Caco-2 (cell line): ENCODE measurements around the gene CCDC87. TPM values are rescaled to one million over a fixed set of nuclear protein-coding genes. Genes with fewer than 3 reads are reported as not detected.

Experiments
- BruUV-seq: library from RNA; stranded (reverse); fragments of 400-500 nt; replicated peaks from 2 replicates; lab custom pipeline; 2021; lab: Mats Ljungman, UMichigan
- CTCF ChIA-PET: fragments of 300-600 bp; sonication (Branson Sonifier 250); formaldehyde crosslinking; loops from one replicate; lab custom pipeline; 2022; ENCODE audit warnings: antibody characterized with exemption; lab: Charles Lee
- POLR2A ChIA-PET: fragments of 300-600 bp; sonication (Branson Sonifier 250); formaldehyde crosslinking; loops from one replicate; lab custom pipeline; 2022; ENCODE audit warnings: antibody characterized with exemption; lab: Charles Lee
- DNase-seq, 2 experiments: peaks; one replicate each; pipeline versions ENCODE4 v3.0.0 to v3.0.0-alpha.2; 2020 to 2022
- H3K27me3 ChIP-seq: replicated peaks from 2 replicates; pipeline ENCODE4 v1.6.0; 2011; ENCODE audit warnings: low read length; ENCODE audit not compliant: control insufficient read depth, insufficient read depth
- H3K36me3 ChIP-seq: 2 replicates; pipeline ENCODE4 v1.5.1; 2011; ENCODE audit warnings: low read length; ENCODE audit not compliant: control insufficient read depth, insufficient read depth
- H3K4me1 ChIP-seq: fragments of 250-450 bp; sonication (Bioruptor Pico); 2 replicates; pipeline ENCODE4 v1.5.1; 2020; ENCODE audit warnings: mild to moderate bottlenecking
- H3K4me3 ChIP-seq: 2 replicates; pipeline ENCODE4 v1.5.1; 2011; ENCODE audit warnings: low read depth, mild to moderate bottlenecking, control low read depth, low read length
- H3K9me3 ChIP-seq: fragments of 250-450 bp; sonication (Bioruptor Pico); 2 replicates; pipeline ENCODE4 v1.5.1; 2020; ENCODE audit warnings: mild to moderate bottlenecking, moderate library complexity
- H3K27ac Mint-ChIP-seq: one replicate; pipeline ENCODE4 v1.8.0; 2022; ENCODE audit warnings: mixed read lengths; ENCODE audit not compliant: unreplicated experiment
- H3K27me3 Mint-ChIP-seq: one replicate; pipeline ENCODE4 v1.8.0; 2022; ENCODE audit warnings: mixed read lengths; ENCODE audit not compliant: insufficient read depth, unreplicated experiment
- H3K36me3 Mint-ChIP-seq: one replicate; pipeline ENCODE4 v1.8.0; 2022; ENCODE audit warnings: mild to moderate bottlenecking, mixed read lengths; ENCODE audit not compliant: insufficient read depth, unreplicated experiment
- H3K4me1 Mint-ChIP-seq: one replicate; pipeline ENCODE4 v1.8.0; 2022; ENCODE audit warnings: low read depth, mixed read lengths; ENCODE audit not compliant: unreplicated experiment
- H3K4me3 Mint-ChIP-seq: one replicate; pipeline ENCODE4 v1.8.0; 2022; ENCODE audit warnings: mild to moderate bottlenecking, moderate library complexity, mixed read lengths; ENCODE audit not compliant: unreplicated experiment
- H3K9me3 Mint-ChIP-seq: one replicate; pipeline ENCODE4 v1.8.0; 2022; ENCODE audit warnings: mixed read lengths; ENCODE audit not compliant: unreplicated experiment
- CTCF ChIP-seq, 2 experiments: fragments of 200-600 bp in 1 of 2; IDR thresholded peaks; 1 replicate in 1 of 2; 2 replicates in 1 of 2; pipeline versions ENCODE4 v1.5.1 to v1.8.0; 2011 to 2022; ENCODE audit warnings: antibody characterized with exemption in 1 of 2, control low read depth in 1 of 2, inconsistent platforms in 1 of 2, low read depth in 1 of 2, low read length in 1 of 2, mild to moderate bottlenecking in 1 of 2, moderate library complexity in 1 of 2; ENCODE audit not compliant: insufficient read depth in 1 of 2, severe bottlenecking in 1 of 2, unreplicated experiment in 1 of 2
- intact Hi-C: fragments of 100-400 bp; cut with micrococcal nuclease; formaldehyde crosslinking; loops from one replicate; pipeline ENCODE4 v1.10.0; 2022; ENCODE audit not compliant: unreplicated experiment
- total RNA-seq: library from RNA; stranded (reverse); gene quantifications from 2 replicates; pipeline ENCODE4 v1.2.3, GENCODE V29; 2022

CCDC87 gene
- total RNA-seq, 1 experiment from 2014 or later: 1.0 TPM

- H3K27ac Mint-ChIP-seq: no peak overlapping the region
- 0 out of 2 replicates have a peak, but pooled peaks cover 1% of the 10 kb centered on the region for H3K36me3 ChIP-seq
- H3K4me1 Mint-ChIP-seq: no peaks in the 10 kb centered on the region
- no peak for TF ChIP-seq CTCF (IDR thresholded peaks at IDR 0.05; ENCODE audit: insufficient read depth in 1 of 2, low read depth in 1 of 2, low read length in 1 of 2, severe bottlenecking in 1 of 2, unreplicated experiment in 1 of 2)
- no TSS peak for BruUV-seq
- no peaks in the 10 kb centered on the region for H3K9me3 ChIP-seq
- POLR2A ChIA-PET: no interaction called here
- CTCF ChIA-PET: interaction anchor here (0.6 kb wide), 1 partner anchor 384 kb away, joined by 4 read pairs; no protein-coding TSS in a partner anchor
- no peaks in the 10 kb centered on the region for H3K27me3 ChIP-seq
- no peak overlapping the region for H3K4me3 Mint-ChIP-seq
- intact Hi-C loops: no loop called here
- no peaks in the 10 kb centered on the region for H3K9me3 Mint-ChIP-seq
- H3K4me3 ChIP-seq: no peak overlapping the region
- H3K4me1 ChIP-seq: no peaks in the 10 kb centered on the region
- peaks cover 32% of the 10 kb centered on the region for H3K36me3 Mint-ChIP-seq
- DNase-seq: no peak
- H3K27me3 Mint-ChIP-seq: no peaks in the 10 kb centered on the region
These were observed 10.2 kb upstream of the CCDC87 start for GRCh38 chr11:66603072-66603471.

GRCh38 chr11:66600631-66601233 lies 7.9 kb upstream of the CCDC87 start:
- H3K27ac Mint-ChIP-seq: no peak overlapping the region
- DNase-seq: no peak
- H3K4me1 Mint-ChIP-seq: no peaks in the 10 kb centered on the region
- peaks cover 31% of the 10 kb centered on the region for H3K36me3 Mint-ChIP-seq
- CTCF ChIA-PET: interaction anchor here (1.1 kb wide), 1 partner anchor 39 kb away, joined by 3 read pairs; no protein-coding TSS in a partner anchor
- no peaks in the 10 kb centered on the region for H3K4me1 ChIP-seq
- TF ChIP-seq CTCF (IDR thresholded peaks at IDR 0.05; ENCODE audit: insufficient read depth in 1 of 2, low read depth in 1 of 2, low read length in 1 of 2, severe bottlenecking in 1 of 2, unreplicated experiment in 1 of 2): no peak
- POLR2A ChIA-PET: interaction anchor here (1.0 kb wide), 1 partner anchor 15 kb away, joined by 3 read pairs; the partner anchor contains the start of gene RBM14
- no peak overlapping the region for H3K4me3 Mint-ChIP-seq
- intact Hi-C loops: no loop called here
- peaks cover 1% of the 10 kb centered on the region; the same call in 1 of the 2 replicates for H3K36me3 ChIP-seq
- no peak overlapping the region for H3K4me3 ChIP-seq
- H3K9me3 ChIP-seq: no peaks in the 10 kb centered on the region
- no peaks in the 10 kb centered on the region for H3K9me3 Mint-ChIP-seq
- H3K27me3 Mint-ChIP-seq: no peaks in the 10 kb centered on the region
- BruUV-seq: no TSS peak
- no peaks in the 10 kb centered on the region for H3K27me3 ChIP-seq

GRCh38 chr11:66600219-66600618 lies 7.4 kb upstream of the CCDC87 start:
- BruUV-seq: no TSS peak
- H3K4me1 Mint-ChIP-seq: no peaks in the 10 kb centered on the region
- H3K27me3 ChIP-seq: no peaks in the 10 kb centered on the region
- no peaks in the 10 kb centered on the region for H3K27me3 Mint-ChIP-seq
- no peak for DNase-seq
- no peak overlapping the region for H3K4me3 ChIP-seq
- H3K9me3 ChIP-seq: no peaks in the 10 kb centered on the region
- no peaks in the 10 kb centered on the region for H3K4me1 ChIP-seq
- ChIA-PET POLR2A (interaction anchor here (1.0 kb wide), 2 partner anchors 16 to 17 kb away, joined by 3 read pairs; partner anchors contain the start of gene RBM14), CTCF (no interaction called here)
- intact Hi-C loops: no loop called here
- H3K4me3 Mint-ChIP-seq: no peak overlapping the region
- H3K36me3 Mint-ChIP-seq: peaks cover 30% of the 10 kb centered on the region
- no peaks in the 10 kb centered on the region for H3K9me3 Mint-ChIP-seq
- peaks cover 1% of the 10 kb centered on the region; the same call in 1 of the 2 replicates for H3K36me3 ChIP-seq
- no peak for TF ChIP-seq CTCF (IDR thresholded peaks at IDR 0.05; ENCODE audit: insufficient read depth in 1 of 2, low read depth in 1 of 2, low read length in 1 of 2, severe bottlenecking in 1 of 2, unreplicated experiment in 1 of 2)
- no peak overlapping the region for H3K27ac Mint-ChIP-seq
